PC-3 (cell line): ENCODE results near the gene FN3KRP. TPM values are rescaled to one million over a fixed set of nuclear protein-coding genes. Genes with fewer than 3 reads are reported as not detected.

Experiments used
- ATAC-seq: fragments of 200-7000 bp; cut with Tn5 transposase; 2 replicates; pipeline ENCODE4 v1.9.1; 2020; ENCODE audit warnings: mild to moderate bottlenecking, moderate library complexity
- BruUV-seq: library from RNA; stranded (reverse); fragments of 400-500 nt; replicated peaks from 2 replicates; lab custom pipeline; 2021; lab: Mats Ljungman, UMichigan
- CTCF ChIA-PET: fragments of 300-600 bp; sonication (Branson Sonifier 250); formaldehyde crosslinking; loops from one replicate; lab custom pipeline; 2022; ENCODE audit warnings: antibody characterized with exemption; lab: Charles Lee
- POLR2A ChIA-PET: fragments of 300-600 bp; sonication (Branson Sonifier 250); formaldehyde crosslinking; loops from one replicate; lab custom pipeline; 2022; ENCODE audit warnings: antibody characterized with exemption; ENCODE audit not compliant: unreplicated experiment; lab: Charles Lee
- DNase-seq: peaks from one replicate; pipeline ENCODE4 v3.0.0-alpha.2; 2015
- H2AFZ ChIP-seq: fragments of 300-600 bp; sonication (generic); 2 replicates; pipeline ENCODE4 v1.6.0; 2016; ENCODE audit warnings: antibody characterized with exemption, low read length
- H3F3A ChIP-seq: fragments of 300-600 bp; sonication (generic); one replicate; pipeline ENCODE4 v1.6.0; 2017; ENCODE audit warnings: antibody characterized with exemption, low read length, control low read depth, mild to moderate bottlenecking; ENCODE audit not compliant: unreplicated experiment
- H3K27ac ChIP-seq: fragments of 300-600 bp; sonication (generic); 2 replicates; pipeline ENCODE4 v1.5.1; 2016; ENCODE audit warnings: mild to moderate bottlenecking, low read length
- H3K27me3 ChIP-seq: fragments of 300-600 bp; sonication (generic); 2 replicates; pipeline ENCODE4 v1.6.1; 2016; ENCODE audit warnings: low read length, mixed read lengths
- H3K36me3 ChIP-seq: fragments of 300-600 bp; sonication (generic); 2 replicates; pipeline ENCODE4 v1.6.1; 2016; ENCODE audit warnings: low read depth, mixed run types, low read length, mixed read lengths
- H3K4me1 ChIP-seq: fragments of 300-600 bp; sonication (generic); 2 replicates; pipeline ENCODE4 v1.5.1; 2016; ENCODE audit warnings: low read length; ENCODE audit not compliant: insufficient read depth
- H3K4me2 ChIP-seq: fragments of 300-600 bp; sonication (generic); 2 replicates; pipeline ENCODE4 v1.6.0; 2016; ENCODE audit warnings: low read length
- H3K4me3 ChIP-seq: fragments of 300-600 bp; sonication (generic); 2 replicates; pipeline ENCODE4 v1.5.1; 2016; ENCODE audit warnings: mild to moderate bottlenecking, low read length, mixed read lengths
- H3K79me2 ChIP-seq: fragments of 300-600 bp; sonication (generic); 2 replicates; pipeline ENCODE4 v1.6.1; 2017; ENCODE audit warnings: low read length, mixed read lengths
- H3K9ac ChIP-seq: fragments of 300-600 bp; sonication (generic); 2 replicates; pipeline ENCODE4 v1.6.0; 2016; ENCODE audit warnings: mild to moderate bottlenecking, low read length
- H3K9me2 ChIP-seq: fragments of 300-600 bp; sonication (generic); replicated peaks from 2 replicates; pipeline ENCODE4 v1.6.1; 2016; ENCODE audit warnings: mixed run types, low read length, mixed read lengths
- H3K9me3 ChIP-seq: fragments of 300-600 bp; sonication (generic); 2 replicates; pipeline ENCODE4 v1.6.1; 2016; ENCODE audit warnings: low read length, mixed read lengths
- H4K20me1 ChIP-seq: fragments of 300-600 bp; sonication (generic); 2 replicates; pipeline ENCODE4 v1.6.1; 2016; ENCODE audit warnings: low read length, mixed read lengths
- CTCF ChIP-seq: fragments of 300-600 bp; sonication (generic); conservative IDR thresholded peaks from 2 replicates; pipeline ENCODE4 v1.5.1; 2017; ENCODE audit warnings: antibody characterized with exemption, low read depth, mild to moderate bottlenecking, low read length
- EZH2 ChIP-seq: fragments of 300-600 bp; sonication (generic); IDR thresholded peaks from one replicate; pipeline ENCODE4 v1.6.1; 2017; ENCODE audit warnings: antibody characterized with exemption, mild to moderate bottlenecking, low read length; ENCODE audit not compliant: unreplicated experiment
- EZH2phosphoT487 ChIP-seq: fragments of 300-600 bp; sonication (generic); IDR thresholded peaks from 2 replicates; pipeline ENCODE4 v1.6.1; 2018; ENCODE audit warnings: mild to moderate bottlenecking, antibody characterized with exemption, low read length, borderline replicate concordance
- intact Hi-C: fragments of 100-400 bp; cut with micrococcal nuclease; formaldehyde crosslinking; loops from 2 replicates; pipeline ENCODE4 v1.9.0; 2023
- total RNA-seq: library from RNA; depleted of rRNA; stranded (reverse); fragments of >200 nt; gene quantifications from 2 replicates; pipeline ENCODE4 v1.2.3, GENCODE V29; 2014

The FN3KRP gene
- total RNA-seq, 1 experiment from 2014 or later: 37.4 TPM

- H3K79me2 ChIP-seq: peaks cover 5% of the 10 kb centered on the region
- POLR2A ChIA-PET: no interaction called here
- H3K4me1 ChIP-seq: no peaks in the 10 kb centered on the region
- H3K9me2 ChIP-seq: no peaks in the 10 kb centered on the region
- no peak for DNase-seq
- CTCF ChIA-PET: no interaction called here
- no peak for ATAC-seq
- peaks cover 28% of the 10 kb centered on the region for H3K36me3 ChIP-seq
- no peak overlapping the region for H3K4me2 ChIP-seq
- intact Hi-C loops: no loop called here
- no peaks in the 10 kb centered on the region for H3F3A ChIP-seq
- H3K9me3 ChIP-seq: no peaks in the 10 kb centered on the region
- no peak for TF ChIP-seq EZH2
- no peak for TF ChIP-seq EZH2phosphoT487
- TF ChIP-seq CTCF: no peak
- no peaks in the 10 kb centered on the region for H3K27me3 ChIP-seq
- H4K20me1 ChIP-seq: no peaks in the 10 kb centered on the region
- no peak overlapping the region for H2AFZ ChIP-seq
- no TSS peak for BruUV-seq
- no peak overlapping the region for H3K27ac ChIP-seq
- no peak overlapping the region for H3K4me3 ChIP-seq
- no peak overlapping the region for H3K9ac ChIP-seq
Measured at GRCh38 chr17:82723169-82723807, 6.8 kb downstream of the FN3KRP start.

DNA sequence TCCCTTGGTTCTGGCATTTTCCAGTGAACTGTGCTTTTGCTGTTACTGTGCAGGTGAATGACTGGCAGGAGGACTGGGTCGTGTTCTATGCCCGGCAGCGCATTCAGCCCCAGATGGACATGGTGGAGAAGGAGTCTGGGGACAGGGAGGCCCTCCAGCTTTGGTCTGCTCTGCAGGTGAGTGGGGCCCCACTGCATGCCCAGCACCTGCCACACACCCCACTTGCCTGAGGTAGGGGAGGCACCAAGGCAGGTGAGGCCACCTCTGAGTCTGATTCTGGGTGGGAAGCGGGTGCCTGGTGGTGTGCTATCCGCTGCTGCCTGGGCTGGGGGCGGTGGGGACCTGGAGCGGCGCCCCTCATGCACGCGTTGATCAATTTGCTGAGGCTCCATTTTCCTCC, 9.9 kb downstream of the FN3KRP start:
- no peak for DNase-seq
- no peaks in the 10 kb centered on the region for H3K27me3 ChIP-seq
- ATAC-seq: no peak
- no peaks in the 10 kb centered on the region for H3F3A ChIP-seq
- H3K4me2 ChIP-seq: no peak overlapping the region
- H2AFZ ChIP-seq: no peak overlapping the region
- no peaks in the 10 kb centered on the region for H3K9me3 ChIP-seq
- H3K9me2 ChIP-seq: no peaks in the 10 kb centered on the region
- BruUV-seq: no TSS peak
- CTCF ChIA-PET: no interaction called here
- POLR2A ChIA-PET: no interaction called here
- no peak overlapping the region for H3K9ac ChIP-seq
- H3K4me1 ChIP-seq: no peaks in the 10 kb centered on the region
- no peaks in the 10 kb centered on the region for H3K79me2 ChIP-seq
- H3K27ac ChIP-seq: no peak overlapping the region
- intact Hi-C loops: no loop called here
- H4K20me1 ChIP-seq: no peaks in the 10 kb centered on the region
- no peak for TF ChIP-seq EZH2phosphoT487
- no peak for TF ChIP-seq EZH2
- no peak for TF ChIP-seq CTCF
- peaks cover 23% of the 10 kb centered on the region for H3K36me3 ChIP-seq
- H3K4me3 ChIP-seq: no peak overlapping the region

DNA sequence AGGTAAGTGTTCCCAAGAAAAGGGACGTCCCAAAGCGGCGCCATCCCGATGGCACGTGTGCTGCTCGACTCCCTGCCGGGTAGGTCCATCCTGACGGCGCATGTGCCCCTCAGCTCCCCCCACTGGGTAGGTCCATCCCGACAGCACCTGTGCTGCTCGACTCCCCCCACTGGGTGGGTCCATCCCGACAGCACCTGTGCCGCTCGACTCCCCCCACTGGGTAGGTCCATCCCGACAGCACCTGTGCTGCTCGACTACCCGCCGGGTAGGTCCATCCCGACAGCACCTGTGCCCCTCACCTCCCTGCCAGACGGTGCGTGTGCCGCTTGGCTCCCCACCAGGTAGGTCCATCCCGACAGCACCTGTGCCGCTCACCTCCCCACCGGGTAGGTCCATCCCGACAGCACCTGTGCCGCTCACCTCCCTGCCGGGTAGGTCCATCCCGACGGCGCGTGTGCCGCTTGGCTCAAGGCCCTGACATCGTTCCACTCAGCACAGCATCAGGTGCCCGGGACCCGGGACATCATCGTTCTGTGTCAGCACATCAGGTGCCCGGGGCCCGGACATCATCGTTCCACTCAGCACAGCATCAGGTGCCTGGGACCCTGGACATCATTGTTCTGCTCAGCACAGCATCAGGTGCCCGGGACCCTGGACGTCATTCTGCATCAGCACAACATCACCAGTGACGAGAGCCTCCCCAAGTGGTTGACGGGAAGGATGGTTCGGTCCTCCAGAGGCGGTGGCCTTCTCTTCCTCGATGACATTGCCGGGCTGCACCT, 13.2 kb downstream of the FN3KRP start:
- no peaks in the 10 kb centered on the region for H3F3A ChIP-seq
- H4K20me1 ChIP-seq: no peaks in the 10 kb centered on the region
- peaks cover 25% of the 10 kb centered on the region for H3K36me3 ChIP-seq
- CTCF ChIA-PET: no interaction called here
- H2AFZ ChIP-seq: no peak overlapping the region
- ATAC-seq (no peak), DNase-seq (no peak)
- no TSS peak for BruUV-seq
- H3K9me2 ChIP-seq: no peaks in the 10 kb centered on the region
- no peaks in the 10 kb centered on the region for H3K79me2 ChIP-seq
- no peaks in the 10 kb centered on the region for H3K27me3 ChIP-seq
- peaks cover 5% of the 10 kb centered on the region; the same call in 1 of the 2 replicates for H3K9me3 ChIP-seq
- no peak overlapping the region for H3K9ac ChIP-seq
- H3K27ac ChIP-seq: no peak overlapping the region
- no peak for TF ChIP-seq CTCF
- TF ChIP-seq EZH2: no peak
- TF ChIP-seq EZH2phosphoT487: no peak
- no peak overlapping the region for H3K4me2 ChIP-seq
- no peak overlapping the region for H3K4me3 ChIP-seq
- intact Hi-C loops: no loop called here
- 0 out of 2 replicates have a peak, but pooled peaks cover 2% of the 10 kb centered on the region for H3K4me1 ChIP-seq
- POLR2A ChIA-PET: no interaction called here
